ENCODE results near the gene CYFIP1. TPM values are rescaled to one million over a fixed set of nuclear protein-coding genes. Genes with fewer than 3 reads are reported as not detected.

CYFIP1 gene
- total and polyA plus RNA-seq, 9 of the 15 experiments (the other 6 are each of a cell fraction or from before 2014, with no cell fraction given): 3.8 to 59.8 (median 28.3) TPM

DNA sequence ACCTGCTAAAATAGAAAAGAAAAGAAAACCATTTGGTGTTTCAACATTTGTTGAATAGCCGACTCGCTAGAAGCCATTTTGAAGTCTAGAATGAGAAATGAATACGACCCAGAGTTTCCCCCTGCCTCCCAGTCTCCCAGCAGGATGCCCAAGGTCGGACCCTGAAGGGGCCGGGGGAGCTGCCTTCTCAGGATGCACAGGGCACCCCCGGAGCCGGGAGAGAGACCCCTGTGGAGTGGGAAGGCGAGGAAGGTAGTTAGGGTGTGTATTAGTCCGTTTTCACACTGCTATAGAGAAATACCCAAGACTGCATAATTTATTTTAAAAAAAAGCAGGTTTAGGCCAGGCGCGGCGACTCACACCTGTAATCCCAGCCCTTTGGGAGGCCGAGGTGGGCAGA lies 97.0 kb downstream of the CYFIP1 start:
- TF ChIP-seq, protein P1, sequence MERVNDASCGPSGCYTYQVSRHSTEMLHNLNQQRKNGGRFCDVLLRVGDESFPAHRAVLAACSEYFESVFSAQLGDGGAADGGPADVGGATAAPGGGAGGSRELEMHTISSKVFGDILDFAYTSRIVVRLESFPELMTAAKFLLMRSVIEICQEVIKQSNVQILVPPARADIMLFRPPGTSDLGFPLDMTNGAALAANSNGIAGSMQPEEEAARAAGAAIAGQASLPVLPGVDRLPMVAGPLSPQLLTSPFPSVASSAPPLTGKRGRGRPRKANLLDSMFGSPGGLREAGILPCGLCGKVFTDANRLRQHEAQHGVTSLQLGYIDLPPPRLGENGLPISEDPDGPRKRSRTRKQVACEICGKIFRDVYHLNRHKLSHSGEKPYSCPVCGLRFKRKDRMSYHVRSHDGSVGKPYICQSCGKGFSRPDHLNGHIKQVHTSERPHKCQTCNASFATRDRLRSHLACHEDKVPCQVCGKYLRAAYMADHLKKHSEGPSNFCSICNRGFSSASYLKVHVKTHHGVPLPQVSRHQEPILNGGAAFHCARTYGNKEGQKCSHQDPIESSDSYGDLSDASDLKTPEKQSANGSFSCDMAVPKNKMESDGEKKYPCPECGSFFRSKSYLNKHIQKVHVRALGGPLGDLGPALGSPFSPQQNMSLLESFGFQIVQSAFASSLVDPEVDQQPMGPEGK (CRISPR knock-in tag; IDR thresholded peaks at IDR 0.05; ENCODE audit: borderline replicate concordance): no peak
- no peak for TF ChIP-seq MYC (IDR thresholded peaks at IDR 0.05; ENCODE audit: low read depth, low read length)
- no peak for TF ChIP-seq MYC (CRISPR knock-in tag; IDR thresholded peaks at IDR 0.05; ENCODE audit: borderline replicate concordance, low read depth)
- TF ChIP-seq, protein P2, sequence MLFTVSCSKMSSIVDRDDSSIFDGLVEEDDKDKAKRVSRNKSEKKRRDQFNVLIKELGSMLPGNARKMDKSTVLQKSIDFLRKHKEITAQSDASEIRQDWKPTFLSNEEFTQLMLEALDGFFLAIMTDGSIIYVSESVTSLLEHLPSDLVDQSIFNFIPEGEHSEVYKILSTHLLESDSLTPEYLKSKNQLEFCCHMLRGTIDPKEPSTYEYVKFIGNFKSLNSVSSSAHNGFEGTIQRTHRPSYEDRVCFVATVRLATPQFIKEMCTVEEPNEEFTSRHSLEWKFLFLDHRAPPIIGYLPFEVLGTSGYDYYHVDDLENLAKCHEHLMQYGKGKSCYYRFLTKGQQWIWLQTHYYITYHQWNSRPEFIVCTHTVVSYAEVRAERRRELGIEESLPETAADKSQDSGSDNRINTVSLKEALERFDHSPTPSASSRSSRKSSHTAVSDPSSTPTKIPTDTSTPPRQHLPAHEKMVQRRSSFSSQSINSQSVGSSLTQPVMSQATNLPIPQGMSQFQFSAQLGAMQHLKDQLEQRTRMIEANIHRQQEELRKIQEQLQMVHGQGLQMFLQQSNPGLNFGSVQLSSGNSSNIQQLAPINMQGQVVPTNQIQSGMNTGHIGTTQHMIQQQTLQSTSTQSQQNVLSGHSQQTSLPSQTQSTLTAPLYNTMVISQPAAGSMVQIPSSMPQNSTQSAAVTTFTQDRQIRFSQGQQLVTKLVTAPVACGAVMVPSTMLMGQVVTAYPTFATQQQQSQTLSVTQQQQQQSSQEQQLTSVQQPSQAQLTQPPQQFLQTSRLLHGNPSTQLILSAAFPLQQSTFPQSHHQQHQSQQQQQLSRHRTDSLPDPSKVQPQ (CRISPR knock-in tag; IDR thresholded peaks at IDR 0.05; ENCODE audit: borderline replicate concordance): no peak
- TF ChIP-seq KDM2B (CRISPR knock-in tag; IDR thresholded peaks at IDR 0.05): no peak
- TF ChIP-seq, protein P3, sequence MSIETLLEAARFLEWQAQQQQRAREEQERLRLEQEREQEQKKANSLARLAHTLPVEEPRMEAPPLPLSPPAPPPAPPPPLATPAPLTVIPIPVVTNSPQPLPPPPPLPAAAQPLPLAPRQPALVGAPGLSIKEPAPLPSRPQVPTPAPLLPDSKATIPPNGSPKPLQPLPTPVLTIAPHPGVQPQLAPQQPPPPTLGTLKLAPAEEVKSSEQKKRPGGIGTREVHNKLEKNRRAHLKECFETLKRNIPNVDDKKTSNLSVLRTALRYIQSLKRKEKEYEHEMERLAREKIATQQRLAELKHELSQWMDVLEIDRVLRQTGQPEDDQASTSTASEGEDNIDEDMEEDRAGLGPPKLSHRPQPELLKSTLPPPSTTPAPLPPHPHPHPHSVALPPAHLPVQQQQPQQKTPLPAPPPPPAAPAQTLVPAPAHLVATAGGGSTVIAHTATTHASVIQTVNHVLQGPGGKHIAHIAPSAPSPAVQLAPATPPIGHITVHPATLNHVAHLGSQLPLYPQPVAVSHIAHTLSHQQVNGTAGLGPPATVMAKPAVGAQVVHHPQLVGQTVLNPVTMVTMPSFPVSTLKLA (conservative IDR thresholded peaks at IDR 0.05): no peak
- TF ChIP-seq, protein P4, sequence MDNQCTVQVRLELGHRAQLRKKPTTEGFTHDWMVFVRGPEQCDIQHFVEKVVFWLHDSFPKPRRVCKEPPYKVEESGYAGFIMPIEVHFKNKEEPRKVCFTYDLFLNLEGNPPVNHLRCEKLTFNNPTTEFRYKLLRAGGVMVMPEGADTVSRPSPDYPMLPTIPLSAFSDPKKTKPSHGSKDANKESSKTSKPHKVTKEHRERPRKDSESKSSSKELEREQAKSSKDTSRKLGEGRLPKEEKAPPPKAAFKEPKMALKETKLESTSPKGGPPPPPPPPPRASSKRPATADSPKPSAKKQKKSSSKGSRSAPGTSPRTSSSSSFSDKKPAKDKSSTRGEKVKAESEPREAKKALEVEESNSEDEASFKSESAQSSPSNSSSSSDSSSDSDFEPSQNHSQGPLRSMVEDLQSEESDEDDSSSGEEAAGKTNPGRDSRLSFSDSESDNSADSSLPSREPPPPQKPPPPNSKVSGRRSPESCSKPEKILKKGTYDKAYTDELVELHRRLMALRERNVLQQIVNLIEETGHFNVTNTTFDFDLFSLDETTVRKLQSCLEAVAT (IDR thresholded peaks at IDR 0.05): no peak
- TF ChIP-seq PTTG1 (tag; IDR thresholded peaks at IDR 0.05; ENCODE audit: low read depth): no peak
- TF ChIP-seq KHSRP (IDR thresholded peaks at IDR 0.05): no peak
- WGBS (ENCODE audit: insufficient coverage, low coverage, missing lambda C conversion rate): 80% methylated on average over 10 of the region's 13 CpGs
- DNase-seq (ENCODE audit: extremely low read depth in 1 of 4, low spot score in 3 of 4) (no peak), ATAC-seq (no peak), FAIRE-seq (no peak)
- peaks cover 22% of the 10 kb centered on the region; the same call in 2 of the 3 replicates for H3K36me3 ChIP-seq (ENCODE audit: control insufficient read depth, insufficient read depth, low read length)
- H3K9me1 ChIP-seq (ENCODE audit: control insufficient read depth, insufficient read depth, low read length): no peaks in the 10 kb centered on the region
- CTCF ChIA-PET (ENCODE audit: low intra/inter-chr PET ratio): no interaction called here
- H4K20me1 ChIP-seq (replicated peaks; ENCODE audit: control insufficient read depth, insufficient read depth, low read length): no peaks in the 10 kb centered on the region
- no peaks in the 10 kb centered on the region for H3K79me2 ChIP-seq (ENCODE audit: control insufficient read depth, insufficient read depth, low read length)
- H3K4me2 ChIP-seq (ENCODE audit: insufficient read depth, low read length): no peak overlapping the region
- no peak overlapping the region for H3K4me3 ChIP-seq
- no peak overlapping the region for H3K9ac ChIP-seq (ENCODE audit: insufficient read depth in 1 of 2, low read depth in 2 of 2, low read length in 2 of 2)
- POLR2A ChIA-PET: no interaction called here
- H3K9me3 ChIP-seq (replicated peaks; ENCODE audit: control insufficient read depth, insufficient read depth, low read depth, low read length): no peaks in the 10 kb centered on the region
- in situ Hi-C loops (cut with MboI) (no loop called here), intact Hi-C loops (cut with micrococcal nuclease) (no loop called here)
- H2AFZ ChIP-seq (ENCODE audit: low read depth, low read length): no peak overlapping the region
- H3K4me1 ChIP-seq (replicated peaks in 1 of 2; ENCODE audit: control insufficient read depth in 2 of 2, insufficient read depth in 2 of 2, low read length in 2 of 2): peaks cover 15 to 33% of the 10 kb centered on the region in 2 experiments; a peak in 4 of 5 replicates
- no TSS peak for BruUV-seq (replicated peaks)
- H3K27ac ChIP-seq (ENCODE audit: extremely low read depth, low read depth, low read length): no peak overlapping the region
- no peaks in the 10 kb centered on the region for H3K27me3 ChIP-seq (ENCODE audit: control insufficient read depth in 2 of 2, insufficient read depth in 2 of 2, low read length in 2 of 2)

Data from K562 (cell line).